ENCODE data around the gene TEX14.

Gene TEX14, protein sequence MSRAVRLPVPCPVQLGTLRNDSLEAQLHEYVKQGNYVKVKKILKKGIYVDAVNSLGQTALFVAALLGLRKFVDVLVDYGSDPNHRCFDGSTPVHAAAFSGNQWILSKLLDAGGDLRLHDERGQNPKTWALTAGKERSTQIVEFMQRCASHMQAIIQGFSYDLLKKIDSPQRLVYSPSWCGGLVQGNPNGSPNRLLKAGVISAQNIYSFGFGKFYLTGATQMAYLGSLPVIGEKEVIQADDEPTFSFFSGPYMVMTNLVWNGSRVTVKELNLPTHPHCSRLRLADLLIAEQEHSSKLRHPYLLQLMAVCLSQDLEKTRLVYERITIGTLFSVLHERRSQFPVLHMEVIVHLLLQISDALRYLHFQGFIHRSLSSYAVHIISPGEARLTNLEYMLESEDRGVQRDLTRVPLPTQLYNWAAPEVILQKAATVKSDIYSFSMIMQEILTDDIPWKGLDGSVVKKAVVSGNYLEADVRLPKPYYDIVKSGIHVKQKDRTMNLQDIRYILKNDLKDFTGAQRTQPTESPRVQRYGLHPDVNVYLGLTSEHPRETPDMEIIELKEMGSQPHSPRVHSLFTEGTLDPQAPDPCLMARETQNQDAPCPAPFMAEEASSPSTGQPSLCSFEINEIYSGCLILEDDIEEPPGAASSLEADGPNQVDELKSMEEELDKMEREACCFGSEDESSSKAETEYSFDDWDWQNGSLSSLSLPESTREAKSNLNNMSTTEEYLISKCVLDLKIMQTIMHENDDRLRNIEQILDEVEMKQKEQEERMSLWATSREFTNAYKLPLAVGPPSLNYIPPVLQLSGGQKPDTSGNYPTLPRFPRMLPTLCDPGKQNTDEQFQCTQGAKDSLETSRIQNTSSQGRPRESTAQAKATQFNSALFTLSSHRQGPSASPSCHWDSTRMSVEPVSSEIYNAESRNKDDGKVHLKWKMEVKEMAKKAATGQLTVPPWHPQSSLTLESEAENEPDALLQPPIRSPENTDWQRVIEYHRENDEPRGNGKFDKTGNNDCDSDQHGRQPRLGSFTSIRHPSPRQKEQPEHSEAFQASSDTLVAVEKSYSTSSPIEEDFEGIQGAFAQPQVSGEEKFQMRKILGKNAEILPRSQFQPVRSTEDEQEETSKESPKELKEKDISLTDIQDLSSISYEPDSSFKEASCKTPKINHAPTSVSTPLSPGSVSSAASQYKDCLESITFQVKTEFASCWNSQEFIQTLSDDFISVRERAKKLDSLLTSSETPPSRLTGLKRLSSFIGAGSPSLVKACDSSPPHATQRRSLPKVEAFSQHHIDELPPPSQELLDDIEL (N-terminal part only)

DNA sequence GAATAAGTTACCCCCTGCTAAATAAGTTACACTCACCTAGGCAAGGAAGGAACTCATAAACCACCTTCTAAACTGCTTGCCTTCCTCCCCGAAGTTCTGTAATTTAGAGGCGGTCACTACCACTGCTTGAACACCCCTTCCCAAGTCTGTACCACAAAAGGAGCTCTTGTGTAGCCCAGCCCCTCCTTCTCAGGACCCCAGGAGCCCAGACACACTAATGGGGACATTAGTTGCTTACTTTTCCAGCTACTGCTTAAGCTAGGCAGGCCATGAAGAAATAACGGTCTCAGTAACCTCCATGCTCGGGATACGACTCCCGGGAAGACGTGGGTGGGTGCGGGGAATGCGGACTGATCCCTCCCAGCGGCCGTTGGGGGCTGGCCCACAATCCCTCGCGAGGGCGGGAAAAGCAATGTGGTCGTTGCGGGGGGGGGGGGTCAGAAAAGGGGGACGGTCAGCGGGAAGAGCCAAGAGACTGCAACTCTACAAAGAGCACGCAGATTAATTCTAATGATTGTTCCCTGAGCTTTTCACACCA lies at the start of gene TEX14:
Gene TEX14 (minus strand): TSS at position 345 of the 538 bp plus-strand sequence. CDS start 40,044 bp downstream, outside the sequence.
- no peak for DNase-seq (ENCODE audit: low read depth)
- TF ChIP-seq, protein P1, sequence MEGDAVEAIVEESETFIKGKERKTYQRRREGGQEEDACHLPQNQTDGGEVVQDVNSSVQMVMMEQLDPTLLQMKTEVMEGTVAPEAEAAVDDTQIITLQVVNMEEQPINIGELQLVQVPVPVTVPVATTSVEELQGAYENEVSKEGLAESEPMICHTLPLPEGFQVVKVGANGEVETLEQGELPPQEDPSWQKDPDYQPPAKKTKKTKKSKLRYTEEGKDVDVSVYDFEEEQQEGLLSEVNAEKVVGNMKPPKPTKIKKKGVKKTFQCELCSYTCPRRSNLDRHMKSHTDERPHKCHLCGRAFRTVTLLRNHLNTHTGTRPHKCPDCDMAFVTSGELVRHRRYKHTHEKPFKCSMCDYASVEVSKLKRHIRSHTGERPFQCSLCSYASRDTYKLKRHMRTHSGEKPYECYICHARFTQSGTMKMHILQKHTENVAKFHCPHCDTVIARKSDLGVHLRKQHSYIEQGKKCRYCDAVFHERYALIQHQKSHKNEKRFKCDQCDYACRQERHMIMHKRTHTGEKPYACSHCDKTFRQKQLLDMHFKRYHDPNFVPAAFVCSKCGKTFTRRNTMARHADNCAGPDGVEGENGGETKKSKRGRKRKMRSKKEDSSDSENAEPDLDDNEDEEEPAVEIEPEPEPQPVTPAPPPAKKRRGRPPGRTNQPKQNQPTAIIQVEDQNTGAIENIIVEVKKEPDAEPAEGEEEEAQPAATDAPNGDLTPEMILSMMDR (conservative IDR thresholded peaks at IDR 0.05; ENCODE audit: low read depth, low read length): no peak
- peak within 1 kb of the TSS; percentile 75 for H3K4me3 ChIP-seq (ENCODE audit: low read length)

DNA sequence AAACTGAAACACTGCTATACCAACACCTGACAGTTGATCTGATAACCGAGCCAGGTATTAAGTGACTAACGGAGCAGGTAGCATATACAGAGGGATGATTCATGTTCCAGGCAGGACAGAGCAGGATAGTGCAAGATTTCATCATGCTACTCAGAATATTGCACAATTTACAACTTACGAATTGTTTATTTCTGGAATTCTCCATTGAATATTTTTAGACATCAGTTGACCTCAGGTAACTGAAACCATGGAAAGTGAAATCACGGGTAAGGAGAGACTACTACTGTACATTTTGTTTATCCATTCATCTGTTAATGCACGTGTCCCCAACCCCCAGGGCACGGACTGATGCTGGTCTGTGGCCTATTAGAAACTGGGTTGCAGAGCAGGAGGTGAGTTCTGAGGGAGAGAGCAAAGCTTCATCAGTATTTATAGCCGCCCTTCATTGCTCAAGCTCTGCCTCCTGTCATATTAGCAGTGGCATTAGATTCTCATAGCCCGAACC lies 49.3 kb upstream of the TEX14 start:
- H3K4me3 ChIP-seq (ENCODE audit: low read length): no peak overlapping the region
- TF ChIP-seq, protein P1 (conservative IDR thresholded peaks at IDR 0.05; ENCODE audit: low read depth, low read length): no peak
- DNase-seq (ENCODE audit: low read depth): no peak

DNA sequence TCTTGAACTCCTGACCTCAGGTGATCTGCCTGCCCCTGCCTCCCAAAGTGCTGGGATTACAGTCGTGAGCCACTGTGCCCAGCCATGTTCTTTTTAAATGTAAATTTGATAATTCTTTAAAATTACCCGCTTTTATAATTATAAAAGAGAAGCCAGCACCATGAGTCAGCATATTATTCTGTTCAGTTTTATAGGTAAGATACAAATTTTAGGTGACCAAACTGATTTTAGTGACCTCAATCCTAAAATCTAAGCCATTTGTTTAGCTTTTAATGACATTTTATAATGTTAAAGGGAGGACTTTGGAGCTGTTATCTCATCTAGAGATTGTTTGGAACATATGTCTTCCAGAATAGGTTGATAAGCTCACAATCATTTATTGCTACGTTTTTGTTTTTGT lies 43.0 kb upstream of the TEX14 start:
- TF ChIP-seq, protein P1 (conservative IDR thresholded peaks at IDR 0.05; ENCODE audit: low read depth, low read length): no peak
- H3K4me3 ChIP-seq (ENCODE audit: low read length): no peak overlapping the region
- DNase-seq (ENCODE audit: low read depth): no peak

DNA sequence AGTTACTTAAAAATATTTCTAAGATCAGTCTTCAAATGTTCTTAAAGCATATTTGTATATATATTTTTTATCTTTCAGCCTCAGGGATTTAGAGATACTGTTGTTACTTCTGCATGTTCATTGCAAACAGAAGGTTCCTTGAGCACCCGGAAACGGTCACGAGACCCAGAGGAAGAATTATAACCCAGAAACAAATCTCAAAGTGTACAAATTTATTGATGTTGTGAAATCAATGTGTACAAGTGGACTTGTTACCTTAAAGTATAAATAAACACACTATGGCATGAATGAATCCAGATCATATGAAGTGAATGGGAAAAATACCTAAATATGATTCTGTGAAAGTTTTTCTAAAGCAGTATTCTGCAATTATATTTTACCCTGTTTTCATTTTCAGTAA lies 42.2 kb upstream of the TEX14 start:
- no peak overlapping the region for H3K4me3 ChIP-seq (ENCODE audit: low read length)
- DNase-seq (ENCODE audit: low read depth): no peak
- TF ChIP-seq, protein P1 (conservative IDR thresholded peaks at IDR 0.05; ENCODE audit: low read depth, low read length): no peak

DNA sequence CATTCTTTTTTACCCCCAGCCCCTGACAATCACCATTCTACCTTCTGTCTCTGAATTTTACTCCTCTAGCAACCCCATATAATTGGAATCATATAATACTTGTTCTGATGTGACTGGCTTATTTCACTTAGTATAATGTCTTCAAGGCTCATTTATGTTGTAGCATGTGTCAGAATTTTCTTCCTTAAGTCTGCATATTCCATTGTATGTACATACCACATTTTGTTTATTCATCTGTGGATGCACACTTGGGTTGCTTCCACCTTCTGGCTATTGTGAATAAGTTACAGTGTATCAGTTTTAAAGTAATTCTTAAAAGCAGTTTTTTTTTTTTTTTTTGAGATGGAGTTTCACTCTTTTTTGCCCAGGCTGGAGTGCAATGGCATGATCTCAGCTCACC lies 39.1 kb upstream of the TEX14 start:
- H3K4me3 ChIP-seq (ENCODE audit: low read length): no peak overlapping the region
- no peak for DNase-seq (ENCODE audit: low read depth)
- TF ChIP-seq, protein P1 (conservative IDR thresholded peaks at IDR 0.05; ENCODE audit: low read depth, low read length): no peak

DNA sequence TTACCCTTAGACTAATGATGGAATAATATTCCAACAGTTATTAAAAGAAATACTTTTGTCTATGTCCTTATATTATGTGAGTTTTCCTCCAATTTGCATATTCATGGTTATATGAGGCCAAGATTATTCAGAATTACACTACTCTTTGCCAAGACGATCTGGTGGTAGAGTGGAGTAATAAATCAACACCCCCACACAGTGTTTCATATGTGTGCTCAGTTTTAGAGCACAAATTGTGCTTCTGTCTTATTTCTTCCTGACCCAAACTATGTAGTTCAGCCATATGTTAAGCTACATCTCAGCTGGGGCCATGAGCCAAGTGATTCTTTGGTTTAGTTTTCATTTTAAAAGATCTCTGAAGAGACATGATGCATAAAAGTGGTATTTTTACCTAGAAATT lies 37.0 kb upstream of the TEX14 start:
- no peak overlapping the region for H3K4me3 ChIP-seq (ENCODE audit: low read length)
- DNase-seq (ENCODE audit: low read depth): no peak
- TF ChIP-seq, protein P1 (conservative IDR thresholded peaks at IDR 0.05; ENCODE audit: low read depth, low read length): no peak
